Measurements from ENCODE around the gene ANKH. TPM values are rescaled to one million over a fixed set of nuclear protein-coding genes. Genes with fewer than 3 reads are reported as not detected.

The ANKH gene
- total and polyA plus RNA-seq, 10 of the 15 experiments (the other 5 are each of a cell fraction or from before 2014, with no cell fraction given), result 2.1 to 43.9 (median 14.4) TPM

DNA sequence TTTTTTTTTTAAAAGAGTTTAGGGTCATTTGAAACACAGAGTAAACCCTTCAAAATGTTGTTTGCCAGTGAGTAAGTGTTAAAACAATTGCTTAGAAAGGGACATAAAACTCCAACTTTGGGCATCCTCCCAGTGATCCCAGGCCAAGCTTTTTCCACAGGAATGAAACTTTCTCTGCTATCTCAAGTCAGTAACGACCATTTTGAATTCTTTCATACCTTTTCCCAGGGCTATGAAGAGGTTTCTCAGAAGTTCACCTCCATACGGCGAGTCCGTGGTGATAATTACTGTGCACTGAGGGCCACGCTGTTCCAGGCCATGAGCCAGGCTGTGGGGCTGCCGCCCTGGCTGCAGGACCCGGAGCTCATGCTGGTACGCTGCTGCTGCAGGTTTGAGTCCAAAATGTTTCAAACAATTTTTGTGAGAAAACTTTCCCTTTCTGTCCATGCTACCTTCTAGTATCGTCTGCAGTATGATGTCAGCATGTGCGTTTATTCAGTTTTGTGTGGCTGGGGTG is 190.3 kb downstream of the ANKH start:
- H3K4me1 ChIP-seq (ENCODE audit: control insufficient read depth, insufficient read depth, low read length), result peaks cover 37% of the 10 kb centered on the region
- H3K4me2 ChIP-seq (ENCODE audit: control insufficient read depth, insufficient read depth), result no peak overlapping the region
- peaks cover under 1% of the 10 kb centered on the region for H4K20me1 ChIP-seq (ENCODE audit: control insufficient read depth, insufficient read depth)
- TF ChIP-seq YY1 (IDR thresholded peaks at IDR 0.05; ENCODE audit: low read depth, low read length) (no peak), WRNIP1 (IDR thresholded peaks at IDR 0.05; ENCODE audit: borderline replicate concordance, low read depth, low read length) (no peak), GATAD2B (conservative IDR thresholded peaks at IDR 0.05; ENCODE audit: low read depth) (no peak), NFIC (IDR thresholded peaks at IDR 0.05; ENCODE audit: low read depth, low read length) (no peak), SMAD5 (IDR thresholded peaks at IDR 0.05; ENCODE audit: low read depth) (no peak), EGR1 (IDR thresholded peaks at IDR 0.05; ENCODE audit: borderline replicate concordance in 1 of 2, low read depth in 2 of 2, low read length in 2 of 2) (no peak), STAT1 (conservative IDR thresholded peaks at IDR 0.05) (no peak), MEF2A (IDR thresholded peaks at IDR 0.05; ENCODE audit: insufficient read depth, low read depth, low read length) (no peak), RUNX3 (IDR thresholded peaks at IDR 0.05; ENCODE audit: low read length) (no peak), ZNF24 (IDR thresholded peaks at IDR 0.05) (no peak), BCL11A (IDR thresholded peaks at IDR 0.05; ENCODE audit: low read depth, low read length) (no peak), ASH2L (IDR thresholded peaks at IDR 0.05; ENCODE audit: borderline replicate concordance, low read depth) (no peak), KLF5 (IDR thresholded peaks at IDR 0.05; ENCODE audit: partially characterized antibody) (no peak)
- TF ChIP-seq, protein P1, sequence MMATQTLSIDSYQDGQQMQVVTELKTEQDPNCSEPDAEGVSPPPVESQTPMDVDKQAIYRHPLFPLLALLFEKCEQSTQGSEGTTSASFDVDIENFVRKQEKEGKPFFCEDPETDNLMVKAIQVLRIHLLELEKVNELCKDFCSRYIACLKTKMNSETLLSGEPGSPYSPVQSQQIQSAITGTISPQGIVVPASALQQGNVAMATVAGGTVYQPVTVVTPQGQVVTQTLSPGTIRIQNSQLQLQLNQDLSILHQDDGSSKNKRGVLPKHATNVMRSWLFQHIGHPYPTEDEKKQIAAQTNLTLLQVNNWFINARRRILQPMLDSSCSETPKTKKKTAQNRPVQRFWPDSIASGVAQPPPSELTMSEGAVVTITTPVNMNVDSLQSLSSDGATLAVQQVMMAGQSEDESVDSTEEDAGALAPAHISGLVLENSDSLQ (IDR thresholded peaks at IDR 0.05), result no peak
- TF ChIP-seq, protein P2, sequence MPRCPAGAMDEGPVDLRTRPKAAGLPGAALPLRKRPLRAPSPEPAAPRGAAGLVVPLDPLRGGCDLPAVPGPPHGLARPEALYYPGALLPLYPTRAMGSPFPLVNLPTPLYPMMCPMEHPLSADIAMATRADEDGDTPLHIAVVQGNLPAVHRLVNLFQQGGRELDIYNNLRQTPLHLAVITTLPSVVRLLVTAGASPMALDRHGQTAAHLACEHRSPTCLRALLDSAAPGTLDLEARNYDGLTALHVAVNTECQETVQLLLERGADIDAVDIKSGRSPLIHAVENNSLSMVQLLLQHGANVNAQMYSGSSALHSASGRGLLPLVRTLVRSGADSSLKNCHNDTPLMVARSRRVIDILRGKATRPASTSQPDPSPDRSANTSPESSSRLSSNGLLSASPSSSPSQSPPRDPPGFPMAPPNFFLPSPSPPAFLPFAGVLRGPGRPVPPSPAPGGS (IDR thresholded peaks at IDR 0.05; ENCODE audit: borderline replicate concordance, insufficient read depth, low read depth, low read length, poor library complexity, severe bottlenecking), result no peak
- TF ChIP-seq, protein P3, sequence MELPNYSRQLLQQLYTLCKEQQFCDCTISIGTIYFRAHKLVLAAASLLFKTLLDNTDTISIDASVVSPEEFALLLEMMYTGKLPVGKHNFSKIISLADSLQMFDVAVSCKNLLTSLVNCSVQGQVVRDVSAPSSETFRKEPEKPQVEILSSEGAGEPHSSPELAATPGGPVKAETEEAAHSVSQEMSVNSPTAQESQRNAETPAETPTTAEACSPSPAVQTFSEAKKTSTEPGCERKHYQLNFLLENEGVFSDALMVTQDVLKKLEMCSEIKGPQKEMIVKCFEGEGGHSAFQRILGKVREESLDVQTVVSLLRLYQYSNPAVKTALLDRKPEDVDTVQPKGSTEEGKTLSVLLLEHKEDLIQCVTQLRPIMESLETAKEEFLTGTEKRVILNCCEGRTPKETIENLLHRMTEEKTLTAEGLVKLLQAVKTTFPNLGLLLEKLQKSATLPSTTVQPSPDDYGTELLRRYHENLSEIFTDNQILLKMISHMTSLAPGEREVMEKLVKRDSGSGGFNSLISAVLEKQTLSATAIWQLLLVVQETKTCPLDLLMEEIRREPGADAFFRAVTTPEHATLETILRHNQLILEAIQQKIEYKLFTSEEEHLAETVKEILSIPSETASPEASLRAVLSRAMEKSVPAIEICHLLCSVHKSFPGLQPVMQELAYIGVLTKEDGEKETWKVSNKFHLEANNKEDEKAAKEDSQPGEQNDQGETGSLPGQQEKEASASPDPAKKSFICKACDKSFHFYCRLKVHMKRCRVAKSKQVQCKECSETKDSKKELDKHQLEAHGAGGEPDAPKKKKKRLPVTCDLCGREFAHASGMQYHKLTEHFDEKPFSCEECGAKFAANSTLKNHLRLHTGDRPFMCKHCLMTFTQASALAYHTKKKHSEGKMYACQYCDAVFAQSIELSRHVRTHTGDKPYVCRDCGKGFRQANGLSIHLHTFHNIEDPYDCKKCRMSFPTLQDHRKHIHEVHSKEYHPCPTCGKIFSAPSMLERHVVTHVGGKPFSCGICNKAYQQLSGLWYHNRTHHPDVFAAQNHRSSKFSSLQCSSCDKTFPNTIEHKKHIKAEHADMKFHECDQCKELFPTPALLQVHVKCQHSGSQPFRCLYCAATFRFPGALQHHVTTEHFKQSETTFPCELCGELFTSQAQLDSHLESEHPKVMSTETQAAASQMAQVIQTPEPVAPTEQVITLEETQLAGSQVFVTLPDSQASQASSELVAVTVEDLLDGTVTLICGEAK (IDR thresholded peaks at IDR 0.05; ENCODE audit: borderline replicate concordance), result no peak
- TF ChIP-seq, protein P4, sequence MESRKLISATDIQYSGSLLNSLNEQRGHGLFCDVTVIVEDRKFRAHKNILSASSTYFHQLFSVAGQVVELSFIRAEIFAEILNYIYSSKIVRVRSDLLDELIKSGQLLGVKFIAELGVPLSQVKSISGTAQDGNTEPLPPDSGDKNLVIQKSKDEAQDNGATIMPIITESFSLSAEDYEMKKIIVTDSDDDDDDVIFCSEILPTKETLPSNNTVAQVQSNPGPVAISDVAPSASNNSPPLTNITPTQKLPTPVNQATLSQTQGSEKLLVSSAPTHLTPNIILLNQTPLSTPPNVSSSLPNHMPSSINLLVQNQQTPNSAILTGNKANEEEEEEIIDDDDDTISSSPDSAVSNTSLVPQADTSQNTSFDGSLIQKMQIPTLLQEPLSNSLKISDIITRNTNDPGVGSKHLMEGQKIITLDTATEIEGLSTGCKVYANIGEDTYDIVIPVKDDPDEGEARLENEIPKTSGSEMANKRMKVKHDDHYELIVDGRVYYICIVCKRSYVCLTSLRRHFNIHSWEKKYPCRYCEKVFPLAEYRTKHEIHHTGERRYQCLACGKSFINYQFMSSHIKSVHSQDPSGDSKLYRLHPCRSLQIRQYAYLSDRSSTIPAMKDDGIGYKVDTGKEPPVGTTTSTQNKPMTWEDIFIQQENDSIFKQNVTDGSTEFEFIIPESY (IDR thresholded peaks at IDR 0.05), result no peak
- peaks cover 42% of the 10 kb centered on the region for H3K79me2 ChIP-seq (ENCODE audit: control insufficient read depth, insufficient read depth, low read length)
- SMC1A ChIA-PET (ENCODE audit: uncharacterized antibody, unreplicated experiment), result interaction anchor here (0.6 to 1.0 kb wide), 2 partner anchors 12 to 24 kb away, joined by 3 read pairs; no protein-coding TSS in a partner anchor
- no peaks in the 10 kb centered on the region for H3K9me3 ChIP-seq (replicated peaks; ENCODE audit: control insufficient read depth, insufficient read depth, low read length)
- no peak overlapping the region for H2AFZ ChIP-seq (ENCODE audit: control insufficient read depth, low read depth, low read length)
- DNase-seq (ENCODE audit: low read depth, low spot score) (no peak), FAIRE-seq (no peak), ATAC-seq (no peak)
- H3K36me3 ChIP-seq (ENCODE audit: control insufficient read depth in 2 of 2, insufficient read depth in 2 of 2, low read length in 1 of 2), result peaks cover 17 to 60% of the 10 kb centered on the region in 2 experiments
- no peaks in the 10 kb centered on the region for H3K27me3 ChIP-seq (replicated peaks in 1 of 2; ENCODE audit: control insufficient read depth in 2 of 2, insufficient read depth in 2 of 2, low read length in 1 of 2)
- intact Hi-C loops (cut with micrococcal nuclease; ENCODE audit: unreplicated experiment) (no loop called here), in situ Hi-C loops (cut with MboI) (no loop called here)
- no peak overlapping the region for H3K4me3 ChIP-seq
- WGBS (ENCODE audit: insufficient coverage, insufficient replicate concordance, low lambda C conversion rate, missing lambda C conversion rate), result 99% methylated on average over 10 of the region's 10 CpGs
- CTCF ChIA-PET, result no interaction called here
- BruUV-seq (replicated peaks), result no TSS peak
- H3K9ac ChIP-seq (ENCODE audit: control insufficient read depth, insufficient read depth, low read length), result no peak overlapping the region
- RAD21 ChIA-PET (ENCODE audit: unreplicated experiment), result no interaction called here
- H3K27ac ChIP-seq (ENCODE audit: control insufficient read depth, insufficient read depth), result no peak overlapping the region
- POLR2A ChIA-PET, result no interaction called here

All from GM12878 (cell line).